Tibial nerve (tissue), 4 donors: ENCODE measurements around the gene CTBP1. TPM values are rescaled to one million over a fixed set of nuclear protein-coding genes. Genes with fewer than 3 reads are reported as not detected.

ENCODE experiments used
- DNase-seq, 2 donors: peaks; one replicate each; pipeline ENCODE4 v3.0.0-alpha.2; 2019; ENCODE audit warnings: low spot score in 2 of 2
- H3K27ac ChIP-seq, 4 donors: fragments of 200-600 bp; sonication (generic) in 3 of 4; one replicate each; pipeline ENCODE4 v1.5.1; 2017 to 2019; ENCODE audit warnings: mild to moderate bottlenecking in 1 of 4
- H3K27me3 ChIP-seq, 2 donors: fragments of 200-600 bp; sonication (generic) in 1 of 2; one replicate each; pipeline versions ENCODE4 v1.5.1 to v1.6.0; 2017 to 2019
- H3K36me3 ChIP-seq, 3 donors: fragments of 200-600 bp; sonication (generic); one replicate each; pipeline ENCODE4 v1.5.1; 2018 to 2019
- H3K4me1 ChIP-seq, 4 donors: fragments of 200-600 bp; sonication (generic) in 3 of 4; one replicate each; pipeline ENCODE4 v1.5.1; 2017 to 2019
- H3K4me3 ChIP-seq, 4 donors: fragments of 200-600 bp; sonication (generic) in 3 of 4; one replicate each; pipeline ENCODE4 v1.5.1; 2017 to 2019; ENCODE audit warnings: mild to moderate bottlenecking in 1 of 4, moderate library complexity in 1 of 4
- H3K9me3 ChIP-seq, 4 donors: fragments of 200-600 bp; sonication (generic) in 3 of 4; one replicate each; pipeline ENCODE4 v1.5.1; 2017 to 2019
- CTCF ChIP-seq, 5 experiments: fragments of 200-600 bp in 3 of 5; fragments of 450-650 bp in 2 of 5; sonication (generic) in 3 of 5; IDR thresholded peaks; one replicate each; pipeline ENCODE4 v1.5.1; 2016 to 2019; ENCODE audit warnings: antibody characterized with exemption in 5 of 5, mild to moderate bottlenecking in 3 of 5, moderate library complexity in 2 of 5
- EP300 ChIP-seq, 2 donors: sonication (generic); formaldehyde crosslinking; IDR thresholded peaks; one replicate each; pipeline ENCODE4 v1.6.1; 2017; ENCODE audit warnings: antibody characterized with exemption in 2 of 2, mild to moderate bottlenecking in 1 of 2
- POLR2A ChIP-seq, 2 donors: fragments of 450-650 bp; IDR thresholded peaks; one replicate each; pipeline ENCODE4 v1.6.1; 2017; ENCODE audit warnings: antibody characterized with exemption in 2 of 2, mild to moderate bottlenecking in 2 of 2, moderate library complexity in 2 of 2
- WGBS, 2 donors: methylation state at CpG; one replicate each; pipeline ENCODE4 v1.1.5; 2018; 5-methylcytosine and 5-hydroxymethylcytosine counted together
- total RNA-seq, 4 donors: library from RNA; depleted of rRNA; stranded (reverse); fragments of >200 nt; gene quantifications; one replicate each; pipeline ENCODE4 v1.1.0, GENCODE V29; 2016

CTBP1 gene
- total RNA-seq, 4 donors from 2014 or later, result 134 to 255 (median 193) TPM

GRCh38 chr4:1204828-1205585 lies 43.9 kb downstream of the CTBP1 start:
- Histone ChIP-seq H3K27ac (peak overlapping the region in 1 of 4 donors; percentile 25), H3K4me3 (no peak overlapping the region), H3K4me1 (peaks cover 1 to 73% (median 60%) of the 10 kb centered on the region in 4 donors), H3K9me3 (no peaks in the 10 kb centered on the region), H3K27me3 (no peaks in the 10 kb centered on the region), H3K36me3 (no peaks in the 10 kb centered on the region)
- peak in 1 of 2 donors; percentile 8 for DNase-seq
- TF ChIP-seq EP300 (IDR thresholded peaks at IDR 0.05) (no peak), POLR2A (IDR thresholded peaks at IDR 0.05) (no peak), CTCF (IDR thresholded peaks at IDR 0.05) (no peak)
- WGBS, 2 donors, result 73 to 78% methylated on average over 17 to 18 of the region's 25 CpGs

DNA sequence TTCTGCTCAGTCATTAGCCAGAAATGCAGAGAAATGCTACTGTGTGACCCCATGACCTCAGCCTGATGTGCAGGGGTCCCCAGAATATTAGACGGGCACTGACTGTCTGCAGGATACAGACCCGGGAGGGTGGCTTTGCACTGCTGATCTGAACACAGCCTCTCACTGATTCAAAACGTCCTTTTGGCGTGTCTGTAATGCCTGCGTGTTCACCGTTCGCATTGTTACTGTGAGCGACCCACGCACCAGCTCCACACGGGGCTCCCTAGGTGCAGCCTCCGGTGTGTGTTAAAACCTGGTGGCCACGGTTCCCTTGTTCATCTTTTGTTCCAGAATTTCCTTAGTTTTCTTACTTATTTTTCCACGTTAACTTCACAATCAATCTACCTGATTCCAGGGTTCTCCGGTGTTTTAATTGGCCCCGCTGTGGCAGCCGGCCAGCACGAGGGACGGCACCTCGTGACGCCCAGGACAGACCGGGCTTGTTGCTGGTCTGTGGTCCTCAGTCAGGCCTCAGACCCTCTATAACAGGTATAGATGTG lies 44.6 kb downstream of the CTBP1 start:
- no peak overlapping the region for H3K4me3 ChIP-seq
- no peaks in the 10 kb centered on the region for H3K9me3 ChIP-seq
- H3K36me3 ChIP-seq, result no peaks in the 10 kb centered on the region
- 91% methylated on average over 21 of the region's 21 CpGs for WGBS, 2 donors
- peak overlapping the region in 1 of 4 donors; percentile 25 for H3K27ac ChIP-seq
- peak in 1 of 2 donors; percentile 5 for DNase-seq
- TF ChIP-seq POLR2A (IDR thresholded peaks at IDR 0.05) (no peak), CTCF (IDR thresholded peaks at IDR 0.05) (no peak), EP300 (IDR thresholded peaks at IDR 0.05) (no peak)
- peaks cover 0 to 66% (median 55%) of the 10 kb centered on the region in 4 donors for H3K4me1 ChIP-seq
- no peaks in the 10 kb centered on the region for H3K27me3 ChIP-seq

- DNase-seq, result peak in 1 of 2 donors; percentile 5
- TF ChIP-seq EP300 (IDR thresholded peaks at IDR 0.05) (no peak), POLR2A (IDR thresholded peaks at IDR 0.05) (no peak), CTCF (IDR thresholded peaks at IDR 0.05) (no peak)
- Histone ChIP-seq H3K36me3 (no peaks in the 10 kb centered on the region), H3K27ac (peak overlapping the region in 2 of 4 donors; percentile 35 to 76), H3K4me1 (peaks cover 0 to 54% (median 43%) of the 10 kb centered on the region in 4 donors), H3K4me3 (no peak overlapping the region), H3K9me3 (no peaks in the 10 kb centered on the region), H3K27me3 (no peaks in the 10 kb centered on the region)
- WGBS, 2 donors, result 93 to 96% methylated on average over 13 of the region's 13 CpGs
Observed at GRCh38 chr4:1203026-1203616, 45.8 kb downstream of the CTBP1 start.

GRCh38 chr4:1202526-1203011 lies 46.4 kb downstream of the CTBP1 start:
- H3K27me3 ChIP-seq, result no peaks in the 10 kb centered on the region
- 87 to 100% methylated on average over 6 to 17 of the region's 19 CpGs for WGBS, 2 donors
- peaks cover 0 to 48% (median 38%) of the 10 kb centered on the region in 4 donors for H3K4me1 ChIP-seq
- TF ChIP-seq CTCF (IDR thresholded peaks at IDR 0.05) (no peak), POLR2A (IDR thresholded peaks at IDR 0.05) (no peak), EP300 (IDR thresholded peaks at IDR 0.05) (no peak)
- H3K4me3 ChIP-seq, result no peak overlapping the region
- no peaks in the 10 kb centered on the region for H3K36me3 ChIP-seq
- no peaks in the 10 kb centered on the region for H3K9me3 ChIP-seq
- peak in 1 of 2 donors; percentile 5 for DNase-seq
- peak overlapping the region in 2 of 4 donors; percentile 35 to 76 for H3K27ac ChIP-seq
